Measurements from ENCODE around the gene DNAH8. TPM values are rescaled to one million over a fixed set of nuclear protein-coding genes. Genes with fewer than 3 reads are reported as not detected.

The DNAH8 gene, protein sequence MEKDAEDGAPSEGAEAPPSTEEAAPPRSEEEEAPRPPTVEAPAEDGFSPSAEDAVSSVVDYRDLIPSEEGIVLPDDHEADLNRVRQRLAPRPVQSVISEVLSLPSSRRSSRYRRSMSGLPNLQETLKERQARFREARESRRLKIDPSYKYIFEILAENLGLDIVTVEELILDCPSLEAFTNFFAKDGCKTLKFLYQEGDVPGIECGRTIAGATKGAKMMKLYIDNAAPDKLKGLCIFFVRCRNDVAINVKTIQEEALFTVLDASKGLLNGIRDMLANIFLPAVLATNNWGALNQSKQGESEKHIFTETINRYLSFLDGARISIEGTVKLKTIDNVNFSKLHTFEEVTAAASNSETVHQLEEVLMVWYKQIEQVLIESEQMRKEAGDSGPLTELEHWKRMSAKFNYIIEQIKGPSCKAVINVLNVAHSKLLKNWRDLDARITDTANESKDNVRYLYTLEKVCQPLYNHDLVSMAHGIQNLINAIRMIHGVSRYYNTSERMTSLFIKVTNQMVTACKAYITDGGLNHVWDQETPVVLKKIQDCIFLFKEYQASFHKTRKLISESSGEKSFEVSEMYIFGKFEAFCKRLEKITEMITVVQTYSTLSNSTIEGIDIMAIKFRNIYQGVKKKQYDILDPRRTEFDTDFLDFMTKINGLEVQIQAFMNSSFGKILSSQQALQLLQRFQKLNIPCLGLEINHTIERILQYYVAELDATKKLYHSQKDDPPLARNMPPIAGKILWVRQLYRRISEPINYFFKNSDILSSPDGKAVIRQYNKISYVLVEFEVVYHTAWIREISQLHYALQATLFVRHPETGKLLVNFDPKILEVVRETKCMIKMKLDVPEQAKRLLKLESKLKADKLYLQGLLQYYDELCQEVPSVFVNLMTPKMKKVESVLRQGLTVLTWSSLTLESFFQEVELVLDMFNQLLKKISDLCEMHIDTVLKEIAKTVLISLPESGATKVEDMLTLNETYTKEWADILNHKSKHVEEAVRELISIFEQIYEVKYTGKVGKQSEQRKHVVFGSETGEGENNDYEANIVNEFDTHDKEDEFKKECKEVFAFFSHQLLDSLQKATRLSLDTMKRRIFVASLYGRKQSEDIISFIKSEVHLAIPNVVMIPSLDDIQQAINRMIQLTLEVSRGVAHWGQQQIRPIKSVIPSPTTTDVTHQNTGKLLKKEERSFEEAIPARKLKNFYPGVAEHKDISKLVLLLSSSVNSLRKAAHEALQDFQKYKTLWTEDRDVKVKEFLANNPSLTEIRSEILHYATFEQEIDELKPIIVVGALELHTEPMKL (N-terminal part only)
- 0.21 and 0.24 TPM in 2 replicates for total RNA-seq
- long read RNA-seq, partial matches to known transcripts: 1 of 1 reads
- long read RNA-seq, other reads (novel, unspliced or antisense): 0 of 1 reads

DNA sequence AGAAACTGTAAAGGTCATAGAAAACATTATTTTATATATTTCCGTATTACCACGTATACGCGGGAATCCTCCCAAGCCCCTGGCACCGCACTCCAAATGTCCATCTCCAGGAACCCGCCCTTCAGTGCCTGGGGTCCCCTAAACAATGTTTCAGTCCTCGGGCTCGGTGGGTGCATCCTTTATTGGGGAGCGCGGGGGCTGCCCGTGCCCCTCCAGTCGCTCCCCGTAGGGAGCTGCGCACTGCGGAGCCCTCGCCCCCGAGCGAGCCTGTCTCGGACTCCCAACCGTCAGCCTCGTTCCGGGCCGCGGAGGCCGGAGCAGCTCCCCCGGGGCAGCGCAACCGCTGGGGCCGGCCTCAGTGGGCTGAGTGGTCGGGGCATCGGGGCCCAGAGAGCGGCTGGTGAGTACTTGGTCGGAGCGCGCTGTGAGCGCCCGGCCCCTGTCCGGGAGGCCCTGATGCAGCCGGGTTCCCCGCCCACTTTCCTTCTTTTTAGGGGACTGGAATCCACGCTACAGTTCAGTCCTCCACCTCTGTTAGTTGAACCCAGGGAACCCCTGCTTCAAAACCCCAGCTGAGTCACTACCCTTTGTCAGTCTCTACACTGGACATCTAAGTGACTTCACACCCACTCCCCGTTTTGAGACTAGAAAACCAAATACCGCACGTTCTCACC, at the start of gene DNAH8:
Gene DNAH8 (plus strand): TSS at position 296 of the 674 bp plus-strand sequence. CDS start 7,499 bp downstream, outside the sequence.
- Mint-ChIP-seq H3K36me3 (ENCODE audit: unreplicated experiment) (no peaks in the 10 kb centered on the region), H3K27ac (ENCODE audit: unreplicated experiment) (no peak within 1 kb of the TSS), H3K4me3 (ENCODE audit: unreplicated experiment) (peak within 1 kb of the TSS; percentile 36), H3K9me3 (ENCODE audit: unreplicated experiment) (peaks cover 5% of the 10 kb centered on the region), H3K27me3 (ENCODE audit: unreplicated experiment) (peaks cover 24% of the 10 kb centered on the region), H3K4me1 (ENCODE audit: unreplicated experiment) (no peaks in the 10 kb centered on the region)
- DNase-seq (ENCODE audit: extremely low spot score, unreplicated experiment): no peak
- TF ChIP-seq, protein P1, sequence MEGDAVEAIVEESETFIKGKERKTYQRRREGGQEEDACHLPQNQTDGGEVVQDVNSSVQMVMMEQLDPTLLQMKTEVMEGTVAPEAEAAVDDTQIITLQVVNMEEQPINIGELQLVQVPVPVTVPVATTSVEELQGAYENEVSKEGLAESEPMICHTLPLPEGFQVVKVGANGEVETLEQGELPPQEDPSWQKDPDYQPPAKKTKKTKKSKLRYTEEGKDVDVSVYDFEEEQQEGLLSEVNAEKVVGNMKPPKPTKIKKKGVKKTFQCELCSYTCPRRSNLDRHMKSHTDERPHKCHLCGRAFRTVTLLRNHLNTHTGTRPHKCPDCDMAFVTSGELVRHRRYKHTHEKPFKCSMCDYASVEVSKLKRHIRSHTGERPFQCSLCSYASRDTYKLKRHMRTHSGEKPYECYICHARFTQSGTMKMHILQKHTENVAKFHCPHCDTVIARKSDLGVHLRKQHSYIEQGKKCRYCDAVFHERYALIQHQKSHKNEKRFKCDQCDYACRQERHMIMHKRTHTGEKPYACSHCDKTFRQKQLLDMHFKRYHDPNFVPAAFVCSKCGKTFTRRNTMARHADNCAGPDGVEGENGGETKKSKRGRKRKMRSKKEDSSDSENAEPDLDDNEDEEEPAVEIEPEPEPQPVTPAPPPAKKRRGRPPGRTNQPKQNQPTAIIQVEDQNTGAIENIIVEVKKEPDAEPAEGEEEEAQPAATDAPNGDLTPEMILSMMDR (IDR thresholded peaks at IDR 0.05): no peak

DNA sequence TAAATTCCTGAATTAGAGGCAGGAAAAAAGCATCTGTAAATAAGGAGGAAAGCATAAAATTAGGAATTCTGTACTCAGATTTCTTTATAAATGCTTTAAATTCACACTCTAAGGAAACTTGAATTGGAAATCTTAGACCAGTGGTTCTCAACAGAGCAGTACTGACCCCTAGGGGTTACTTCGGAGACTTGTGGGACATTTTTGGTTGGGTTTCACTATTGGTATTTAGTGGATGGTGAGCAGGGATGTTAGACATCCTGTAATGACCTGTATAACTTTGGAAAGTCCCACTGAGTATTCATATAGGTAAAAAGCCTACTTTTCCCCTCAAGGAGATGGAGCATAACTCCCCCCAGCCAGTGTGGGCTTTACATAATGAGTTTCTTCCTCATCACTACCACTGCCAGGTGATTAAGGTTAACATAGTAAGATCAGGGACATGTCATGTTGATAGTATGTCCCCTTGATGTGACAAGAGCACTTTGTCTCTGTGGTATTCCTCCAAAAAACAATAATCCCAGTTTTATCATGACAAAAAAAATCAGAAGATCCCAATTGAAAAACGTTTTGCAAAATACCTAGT, 43.1 kb upstream of the DNAH8 start:
- Mint-ChIP-seq H3K36me3 (ENCODE audit: unreplicated experiment) (peaks cover 21% of the 10 kb centered on the region), H3K27me3 (ENCODE audit: unreplicated experiment) (no peaks in the 10 kb centered on the region), H3K27ac (ENCODE audit: unreplicated experiment) (no peak overlapping the region), H3K9me3 (ENCODE audit: unreplicated experiment) (no peaks in the 10 kb centered on the region), H3K4me1 (ENCODE audit: unreplicated experiment) (no peaks in the 10 kb centered on the region), H3K4me3 (ENCODE audit: unreplicated experiment) (no peak overlapping the region)
- no peak for DNase-seq (ENCODE audit: extremely low spot score, unreplicated experiment)
- TF ChIP-seq, protein P1 (IDR thresholded peaks at IDR 0.05): peak; percentile 79

DNA sequence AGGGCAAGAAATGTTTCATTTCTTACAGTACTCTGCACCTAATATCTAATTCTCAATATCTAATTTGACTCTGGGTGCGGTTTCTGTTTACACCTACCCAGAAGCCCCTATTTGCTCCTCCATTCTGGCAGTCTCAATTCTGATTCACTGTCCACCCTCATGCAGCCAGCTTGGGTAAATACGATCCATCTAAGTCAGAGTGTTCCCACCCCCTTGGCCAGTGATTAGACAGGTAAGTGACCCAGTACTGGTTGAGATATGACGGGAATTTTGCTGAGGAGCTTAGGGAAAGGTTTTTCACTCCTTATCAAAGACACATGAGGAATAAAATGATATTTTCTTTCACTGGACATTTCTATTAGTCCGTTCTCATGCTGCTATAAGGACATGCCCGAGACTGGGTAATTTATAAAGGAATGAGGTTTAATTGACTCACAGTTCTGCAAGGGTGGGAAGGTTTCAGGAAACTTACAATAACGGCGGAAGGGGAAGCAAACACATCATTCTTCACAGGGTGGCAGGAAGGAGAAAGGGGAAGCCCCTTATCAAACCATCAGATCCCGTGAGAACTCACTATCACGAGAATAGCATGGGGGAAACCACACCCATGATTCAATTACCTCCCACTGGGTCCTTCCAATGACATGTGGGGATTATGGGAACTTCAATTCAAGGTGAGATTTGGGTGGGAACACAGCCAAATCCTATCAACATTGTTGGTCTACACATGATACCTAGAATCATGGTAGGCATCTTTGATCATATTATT, 41.5 kb upstream of the DNAH8 start:
- DNase-seq (ENCODE audit: extremely low spot score, unreplicated experiment): no peak
- H3K9me3 Mint-ChIP-seq (ENCODE audit: unreplicated experiment): no peaks in the 10 kb centered on the region
- no peak overlapping the region for H3K4me3 Mint-ChIP-seq (ENCODE audit: unreplicated experiment)
- no peaks in the 10 kb centered on the region for H3K4me1 Mint-ChIP-seq (ENCODE audit: unreplicated experiment)
- no peaks in the 10 kb centered on the region for H3K27me3 Mint-ChIP-seq (ENCODE audit: unreplicated experiment)
- TF ChIP-seq, protein P1 (IDR thresholded peaks at IDR 0.05): no peak
- H3K36me3 Mint-ChIP-seq (ENCODE audit: unreplicated experiment): peaks cover 26% of the 10 kb centered on the region
- H3K27ac Mint-ChIP-seq (ENCODE audit: unreplicated experiment): no peak overlapping the region
